Ascending aorta (tissue), 2 donors: ENCODE measurements around the gene COL15A1. TPM values are rescaled to one million over a fixed set of nuclear protein-coding genes. Genes with fewer than 3 reads are reported as not detected.

Experiments used
- DNase-seq, 2 donors: peaks; one replicate each; pipeline ENCODE4 v3.0.0-alpha.2; 2019; ENCODE audit warnings: low spot score in 2 of 2
- H3K27ac ChIP-seq, 2 donors: fragments of 200-600 bp; sonication (generic); one replicate each; pipeline ENCODE4 v1.5.1; 2016 to 2017; ENCODE audit warnings: mild to moderate bottlenecking in 1 of 2
- H3K27me3 ChIP-seq: fragments of 200-600 bp; sonication (generic); one replicate; pipeline ENCODE4 v1.5.1; 2017
- H3K36me3 ChIP-seq, 2 donors: fragments of 200-600 bp; sonication (generic); one replicate each; pipeline ENCODE4 v1.5.1; 2016
- H3K4me1 ChIP-seq, 2 donors: fragments of 200-600 bp; sonication (generic); one replicate each; pipeline ENCODE4 v1.5.1; 2016 to 2017; ENCODE audit warnings: mild to moderate bottlenecking in 1 of 2
- H3K4me3 ChIP-seq, 2 donors: fragments of 200-600 bp; sonication (generic); one replicate each; pipeline ENCODE4 v1.5.1; 2016 to 2017; ENCODE audit warnings: mild to moderate bottlenecking in 1 of 2
- H3K9me3 ChIP-seq, 2 donors: fragments of 200-600 bp; sonication (generic); one replicate each; pipeline ENCODE4 v1.5.1; 2016
- intact Hi-C: fragments of 100-400 bp; cut with DNase I; formaldehyde crosslinking; loops from one replicate; pipeline ENCODE4 v1.15.1; 2023
- total RNA-seq: library from RNA; depleted of rRNA; stranded (reverse); fragments of >200 nt; gene quantifications from one replicate; pipeline ENCODE4 v1.1.0, GENCODE V29; 2016
- TF ChIP-seq, protein P1 (sequence below), 3 experiments: fragments of 200-600 bp in 2 of 3; fragments of 450-650 bp in 1 of 3; sonication (generic) in 2 of 3; IDR thresholded peaks; one replicate each; pipeline ENCODE4 v1.5.1; 2016 to 2019; ENCODE audit warnings: antibody characterized with exemption in 3 of 3, mild to moderate bottlenecking in 1 of 3, moderate library complexity in 1 of 3

COL15A1 gene
- total RNA-seq, 1 donor from 2014 or later = 58.6 TPM

DNA sequence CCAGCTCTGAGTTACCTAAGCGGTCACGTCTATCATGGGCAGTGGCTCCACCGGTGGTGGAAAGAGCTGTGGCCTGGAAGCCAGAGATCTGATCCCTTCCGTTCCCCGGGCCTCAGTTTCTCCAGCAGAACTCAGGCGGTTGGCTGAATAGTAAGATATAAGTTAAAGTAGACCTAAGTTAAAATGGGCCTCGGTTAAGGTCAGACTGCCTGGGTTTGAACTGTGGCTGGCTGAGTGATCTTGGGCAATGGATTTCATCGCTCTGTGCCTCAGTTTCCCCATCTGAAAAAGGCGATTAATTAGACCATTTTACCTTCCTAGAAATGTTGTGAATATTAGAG, 997 bp downstream of the COL15A1 start:
- intact Hi-C loops = no loop called here
- TF ChIP-seq, protein P1, sequence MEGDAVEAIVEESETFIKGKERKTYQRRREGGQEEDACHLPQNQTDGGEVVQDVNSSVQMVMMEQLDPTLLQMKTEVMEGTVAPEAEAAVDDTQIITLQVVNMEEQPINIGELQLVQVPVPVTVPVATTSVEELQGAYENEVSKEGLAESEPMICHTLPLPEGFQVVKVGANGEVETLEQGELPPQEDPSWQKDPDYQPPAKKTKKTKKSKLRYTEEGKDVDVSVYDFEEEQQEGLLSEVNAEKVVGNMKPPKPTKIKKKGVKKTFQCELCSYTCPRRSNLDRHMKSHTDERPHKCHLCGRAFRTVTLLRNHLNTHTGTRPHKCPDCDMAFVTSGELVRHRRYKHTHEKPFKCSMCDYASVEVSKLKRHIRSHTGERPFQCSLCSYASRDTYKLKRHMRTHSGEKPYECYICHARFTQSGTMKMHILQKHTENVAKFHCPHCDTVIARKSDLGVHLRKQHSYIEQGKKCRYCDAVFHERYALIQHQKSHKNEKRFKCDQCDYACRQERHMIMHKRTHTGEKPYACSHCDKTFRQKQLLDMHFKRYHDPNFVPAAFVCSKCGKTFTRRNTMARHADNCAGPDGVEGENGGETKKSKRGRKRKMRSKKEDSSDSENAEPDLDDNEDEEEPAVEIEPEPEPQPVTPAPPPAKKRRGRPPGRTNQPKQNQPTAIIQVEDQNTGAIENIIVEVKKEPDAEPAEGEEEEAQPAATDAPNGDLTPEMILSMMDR (IDR thresholded peaks at IDR 0.05) = no peak
- Histone ChIP-seq H3K27me3 (no peaks in the 10 kb centered on the region), H3K27ac (peak overlapping the region in 1 of 2 donors; percentile 1), H3K4me1 (peaks cover 0 to 4% of the 10 kb centered on the region in 2 donors), H3K36me3 (no peaks in the 10 kb centered on the region), H3K9me3 (no peaks in the 10 kb centered on the region), H3K4me3 (peak overlapping the region; percentile 52 to 66)
- no peak for DNase-seq

DNA sequence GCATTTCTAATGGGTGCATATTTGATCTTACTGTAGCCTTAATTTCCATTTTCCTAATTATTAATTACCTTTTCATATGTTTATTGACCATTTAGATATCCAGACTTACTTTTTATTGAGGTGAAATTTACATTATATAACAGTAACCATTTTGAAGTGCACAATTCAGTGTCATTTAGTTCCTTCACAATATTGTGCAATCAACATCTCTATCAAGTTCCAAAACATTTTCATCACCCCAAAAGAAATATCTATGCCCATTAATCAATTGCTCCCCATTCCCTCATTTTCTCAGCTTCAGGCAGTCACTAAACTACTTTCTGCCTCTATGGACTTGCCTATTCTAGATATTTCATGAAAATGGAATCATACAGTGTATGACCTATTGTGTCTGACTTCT, 5.9 kb downstream of the COL15A1 start:
- DNase-seq = no peak
- TF ChIP-seq, protein P1 (IDR thresholded peaks at IDR 0.05) = no peak
- Histone ChIP-seq H3K27ac (no peak overlapping the region), H3K4me1 (peaks cover 0 to 2% of the 10 kb centered on the region in 2 donors), H3K9me3 (no peaks in the 10 kb centered on the region), H3K4me3 (no peak overlapping the region), H3K27me3 (no peaks in the 10 kb centered on the region), H3K36me3 (no peaks in the 10 kb centered on the region)
- intact Hi-C loops = no loop called here

DNA sequence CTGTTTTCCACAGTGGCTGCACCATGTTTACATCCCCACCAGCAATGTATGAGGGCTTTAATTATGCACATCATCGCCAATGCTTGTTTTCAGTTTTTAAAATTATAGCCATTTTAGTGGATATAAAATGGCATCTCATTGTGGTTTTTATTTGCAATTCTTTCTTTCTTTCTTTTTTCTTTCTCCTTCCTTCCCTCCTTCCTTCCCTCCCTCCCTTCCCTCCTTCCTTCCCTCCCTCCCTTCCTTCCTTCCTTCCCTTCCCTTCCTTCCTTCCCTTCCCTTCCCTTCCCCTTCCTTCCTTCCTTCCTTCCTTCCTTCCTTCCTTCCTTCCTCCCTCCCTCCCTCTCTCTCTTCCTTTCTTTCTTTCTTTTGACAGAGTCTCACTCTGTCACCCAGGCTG, 6.6 kb downstream of the COL15A1 start:
- H3K4me1 ChIP-seq = no peaks in the 10 kb centered on the region
- H3K27ac ChIP-seq = no peak overlapping the region
- intact Hi-C loops = no loop called here

DNA sequence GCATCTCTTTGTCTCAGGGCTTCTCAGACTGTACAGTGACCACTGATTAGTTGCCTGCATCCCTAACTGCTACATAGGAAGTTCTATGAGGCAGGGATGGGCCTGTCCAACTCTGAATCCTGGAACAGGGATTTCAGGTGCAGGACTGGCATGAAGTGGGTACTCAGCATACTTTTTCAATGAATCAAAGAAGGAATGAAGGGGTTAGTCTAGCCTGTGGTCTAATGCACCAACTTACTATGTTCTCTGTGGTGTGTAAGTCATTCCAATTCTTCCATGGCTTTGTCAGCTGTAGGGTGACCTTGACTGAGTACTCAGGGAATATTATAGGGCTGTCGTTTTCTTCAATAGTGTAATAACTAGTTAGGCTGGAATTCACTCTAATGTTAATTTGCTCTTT, 8.3 kb downstream of the COL15A1 start:
- Histone ChIP-seq H3K9me3 (no peaks in the 10 kb centered on the region), H3K36me3 (no peaks in the 10 kb centered on the region), H3K4me3 (no peak overlapping the region), H3K4me1 (no peaks in the 10 kb centered on the region), H3K27ac (no peak overlapping the region), H3K27me3 (no peaks in the 10 kb centered on the region)
- DNase-seq = no peak
- TF ChIP-seq, protein P1 (IDR thresholded peaks at IDR 0.05) = no peak
- intact Hi-C loops = no loop called here

More for the DNA sequence above, 6.6 kb downstream of the COL15A1 start:
- no peaks in the 10 kb centered on the region for H3K36me3 ChIP-seq
- no peak overlapping the region for H3K4me3 ChIP-seq
- no peaks in the 10 kb centered on the region for H3K27me3 ChIP-seq
- TF ChIP-seq, protein P1 (IDR thresholded peaks at IDR 0.05) = no peak
- DNase-seq = no peak
- H3K9me3 ChIP-seq = no peaks in the 10 kb centered on the region

DNA sequence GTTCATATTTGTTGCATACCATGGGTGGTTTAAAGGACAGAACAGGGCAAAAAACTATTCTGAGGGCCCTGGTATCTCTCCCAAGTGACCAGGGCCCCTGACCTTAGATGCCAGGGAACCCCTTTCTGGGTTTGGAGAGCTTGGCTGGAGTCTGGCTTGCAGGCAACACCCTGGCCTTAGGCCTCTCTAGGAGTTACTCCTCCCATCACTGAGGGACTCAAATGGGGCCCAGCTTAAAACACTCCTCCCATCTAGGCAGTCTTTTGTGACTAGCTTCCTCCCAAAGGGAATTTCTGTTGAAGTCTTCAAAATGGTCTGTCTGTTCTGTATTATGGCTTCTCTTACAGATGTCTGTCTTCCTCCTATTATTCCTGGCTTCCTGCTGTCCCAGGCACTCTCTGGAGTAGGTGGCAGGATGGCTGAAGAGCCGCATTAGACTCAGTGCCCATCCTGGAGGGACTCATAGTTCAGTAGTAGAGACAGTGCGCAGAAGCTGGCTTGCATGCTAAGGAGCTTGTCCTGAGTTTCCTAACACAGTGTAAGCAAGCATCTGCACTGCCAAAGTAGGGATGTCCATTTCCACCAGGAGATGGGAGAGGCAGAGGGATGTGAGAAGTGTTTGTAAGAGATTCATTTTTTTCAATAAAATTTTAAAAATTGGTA, 10.0 kb downstream of the COL15A1 start:
- no peak overlapping the region for H3K27ac ChIP-seq
- no peak overlapping the region for H3K4me3 ChIP-seq
- TF ChIP-seq, protein P1 (IDR thresholded peaks at IDR 0.05) = no peak
- peaks cover 0 to 3% of the 10 kb centered on the region in 2 donors for H3K4me1 ChIP-seq
- intact Hi-C loops = no loop called here
- H3K9me3 ChIP-seq = no peaks in the 10 kb centered on the region
- no peaks in the 10 kb centered on the region for H3K27me3 ChIP-seq
- no peaks in the 10 kb centered on the region for H3K36me3 ChIP-seq
- no peak for DNase-seq

DNA sequence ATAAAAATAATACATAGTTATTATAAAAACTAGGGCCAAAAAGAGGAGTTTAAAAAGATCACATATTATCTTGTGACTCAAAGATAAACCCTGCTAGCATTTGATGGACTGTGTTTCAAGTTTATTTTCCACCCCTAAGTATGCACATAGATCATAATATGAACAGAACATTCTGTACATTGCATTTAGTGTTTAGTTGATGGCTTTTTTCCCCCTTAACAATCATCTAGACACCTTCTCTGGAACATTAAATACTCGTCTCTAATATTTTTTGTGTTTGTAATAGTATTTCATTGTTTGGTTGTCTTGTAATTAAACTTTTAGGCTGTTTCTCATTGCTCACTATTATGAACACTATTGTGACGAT, 10.5 kb downstream of the COL15A1 start:
- TF ChIP-seq, protein P1 (IDR thresholded peaks at IDR 0.05) = no peak
- H3K27ac ChIP-seq = no peak overlapping the region
- peaks cover 0 to 3% of the 10 kb centered on the region in 2 donors for H3K4me1 ChIP-seq
- no peaks in the 10 kb centered on the region for H3K36me3 ChIP-seq
- no peaks in the 10 kb centered on the region for H3K27me3 ChIP-seq
- DNase-seq = no peak
- intact Hi-C loops = no loop called here
- no peaks in the 10 kb centered on the region for H3K9me3 ChIP-seq
- H3K4me3 ChIP-seq = no peak overlapping the region
